Measurements from ENCODE around the gene HOXB4.

Gene HOXB4

DNA sequence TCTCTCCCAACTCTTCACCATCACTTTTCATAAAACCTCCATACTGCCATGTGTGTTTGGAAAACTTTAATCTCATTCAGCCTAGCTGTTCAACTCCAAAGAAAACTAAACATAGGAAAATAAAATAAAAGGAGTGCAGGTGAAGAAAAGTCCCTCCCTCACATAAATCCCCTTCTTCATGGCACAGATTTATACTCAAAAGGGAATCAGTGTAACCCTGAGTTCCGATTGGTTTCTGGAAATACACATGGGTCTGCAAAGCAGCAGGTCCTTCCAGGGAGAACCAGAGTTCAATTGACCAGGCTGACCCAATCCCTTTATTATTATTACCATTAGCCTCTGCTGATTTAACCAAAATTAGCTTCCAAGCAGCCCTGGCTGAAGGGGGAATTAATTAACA lies 24.3 kb downstream of the HOXB4 start:
- H3K4me3 ChIP-seq (ENCODE audit: low read depth, low read length), result no peak overlapping the region
- TF ChIP-seq, protein P1, sequence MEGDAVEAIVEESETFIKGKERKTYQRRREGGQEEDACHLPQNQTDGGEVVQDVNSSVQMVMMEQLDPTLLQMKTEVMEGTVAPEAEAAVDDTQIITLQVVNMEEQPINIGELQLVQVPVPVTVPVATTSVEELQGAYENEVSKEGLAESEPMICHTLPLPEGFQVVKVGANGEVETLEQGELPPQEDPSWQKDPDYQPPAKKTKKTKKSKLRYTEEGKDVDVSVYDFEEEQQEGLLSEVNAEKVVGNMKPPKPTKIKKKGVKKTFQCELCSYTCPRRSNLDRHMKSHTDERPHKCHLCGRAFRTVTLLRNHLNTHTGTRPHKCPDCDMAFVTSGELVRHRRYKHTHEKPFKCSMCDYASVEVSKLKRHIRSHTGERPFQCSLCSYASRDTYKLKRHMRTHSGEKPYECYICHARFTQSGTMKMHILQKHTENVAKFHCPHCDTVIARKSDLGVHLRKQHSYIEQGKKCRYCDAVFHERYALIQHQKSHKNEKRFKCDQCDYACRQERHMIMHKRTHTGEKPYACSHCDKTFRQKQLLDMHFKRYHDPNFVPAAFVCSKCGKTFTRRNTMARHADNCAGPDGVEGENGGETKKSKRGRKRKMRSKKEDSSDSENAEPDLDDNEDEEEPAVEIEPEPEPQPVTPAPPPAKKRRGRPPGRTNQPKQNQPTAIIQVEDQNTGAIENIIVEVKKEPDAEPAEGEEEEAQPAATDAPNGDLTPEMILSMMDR (IDR thresholded peaks at IDR 0.05; ENCODE audit: insufficient read depth, low read depth, low read length, missing control alignments), result no peak
- DNase-seq (ENCODE audit: low read depth), result no peak

GRCh38 chr17:48553190-48553547 lies 25.0 kb downstream of the HOXB4 start:
- DNase-seq (ENCODE audit: low read depth), result no peak
- H3K4me3 ChIP-seq (ENCODE audit: low read depth, low read length), result no peak overlapping the region
- TF ChIP-seq, protein P1 (IDR thresholded peaks at IDR 0.05; ENCODE audit: insufficient read depth, low read depth, low read length, missing control alignments), result no peak

DNA sequence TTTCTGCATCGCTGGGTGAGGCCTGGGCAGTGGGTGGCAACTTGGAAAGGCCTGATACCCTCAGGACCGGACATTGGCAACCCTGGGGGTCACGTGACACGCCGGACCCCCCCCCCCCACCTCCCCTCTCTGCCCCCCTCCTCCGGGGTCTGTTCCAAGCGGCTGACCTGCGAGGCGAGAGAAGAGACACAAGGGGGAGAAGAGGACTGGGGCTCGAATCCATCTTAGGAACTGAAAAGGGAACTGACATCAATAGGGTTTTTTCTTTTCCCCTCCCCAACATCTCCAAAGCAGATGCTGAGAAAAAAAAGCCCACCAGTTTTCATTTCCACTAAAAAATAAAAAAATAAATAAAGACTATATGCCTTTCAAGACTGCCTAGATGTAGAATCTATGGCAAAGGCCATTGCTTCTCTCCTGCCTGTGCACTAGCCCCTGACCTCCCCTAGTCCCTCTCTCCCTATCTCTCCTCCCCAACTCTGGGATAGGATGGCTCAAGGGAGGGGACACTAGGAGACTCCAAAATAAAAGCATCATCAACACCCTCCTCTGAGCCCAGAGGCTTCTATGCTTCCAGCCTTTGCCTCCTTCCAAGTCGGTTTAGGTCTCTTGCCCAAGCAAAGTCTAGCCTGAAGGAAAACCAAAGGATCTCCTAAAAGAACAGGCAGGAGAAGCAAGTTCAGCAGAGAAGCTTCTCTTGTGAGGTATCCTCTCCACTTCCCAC lies 25.5 kb downstream of the HOXB4 start:
- no peak overlapping the region for H3K4me3 ChIP-seq (ENCODE audit: low read depth, low read length)
- TF ChIP-seq, protein P1 (IDR thresholded peaks at IDR 0.05; ENCODE audit: insufficient read depth, low read depth, low read length, missing control alignments), result no peak

GRCh38 chr17:48551596-48552465 lies 26.3 kb downstream of the HOXB4 start:
- TF ChIP-seq, protein P1 (IDR thresholded peaks at IDR 0.05; ENCODE audit: insufficient read depth, low read depth, low read length, missing control alignments), result no peak
- no peak overlapping the region for H3K4me3 ChIP-seq (ENCODE audit: low read depth, low read length)
- DNase-seq (ENCODE audit: low read depth), result no peak

More for the DNA sequence above, 25.5 kb downstream of the HOXB4 start:
- no peak for DNase-seq (ENCODE audit: low read depth)

DNA sequence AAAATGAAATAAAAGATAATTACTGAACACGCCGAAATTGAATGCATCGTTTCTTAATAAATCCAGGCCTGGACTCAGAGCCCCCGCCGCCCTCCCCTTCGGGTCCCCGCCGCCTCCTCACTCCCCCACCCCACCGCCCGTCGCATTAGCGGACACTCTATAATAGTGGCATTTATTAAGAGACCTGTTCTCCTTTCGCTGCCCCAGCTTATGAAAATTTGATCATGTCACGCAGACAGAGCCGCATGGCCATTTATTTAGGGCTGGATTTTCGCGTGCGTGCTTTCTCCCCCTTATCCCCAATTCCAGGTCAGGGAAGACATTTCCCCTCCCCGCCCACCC lies 27.0 kb downstream of the HOXB4 start:
- H3K4me3 ChIP-seq (ENCODE audit: low read depth, low read length), result no peak overlapping the region
- TF ChIP-seq, protein P1 (IDR thresholded peaks at IDR 0.05; ENCODE audit: insufficient read depth, low read depth, low read length, missing control alignments), result no peak
- no peak for DNase-seq (ENCODE audit: low read depth)

- DNase-seq (ENCODE audit: low read depth), result no peak
- H3K4me3 ChIP-seq (ENCODE audit: low read depth, low read length), result no peak overlapping the region
- TF ChIP-seq, protein P1 (IDR thresholded peaks at IDR 0.05; ENCODE audit: insufficient read depth, low read depth, low read length, missing control alignments), result no peak
Observed at GRCh38 chr17:48550502-48551213, 27.5 kb downstream of the HOXB4 start.

Measured in GM12865 (cell line).